DMS153 treated with DMSO at 0.1 percent for 48 hours (cell line): Measurements from ENCODE around the gene COQ9.

ENCODE experiments used
- DNase-seq: peaks from one replicate; lab custom pipeline; 2025; ENCODE audit not compliant: unreplicated experiment; lab: John Stamatoyannopoulos, UW

The COQ9 gene

DNA sequence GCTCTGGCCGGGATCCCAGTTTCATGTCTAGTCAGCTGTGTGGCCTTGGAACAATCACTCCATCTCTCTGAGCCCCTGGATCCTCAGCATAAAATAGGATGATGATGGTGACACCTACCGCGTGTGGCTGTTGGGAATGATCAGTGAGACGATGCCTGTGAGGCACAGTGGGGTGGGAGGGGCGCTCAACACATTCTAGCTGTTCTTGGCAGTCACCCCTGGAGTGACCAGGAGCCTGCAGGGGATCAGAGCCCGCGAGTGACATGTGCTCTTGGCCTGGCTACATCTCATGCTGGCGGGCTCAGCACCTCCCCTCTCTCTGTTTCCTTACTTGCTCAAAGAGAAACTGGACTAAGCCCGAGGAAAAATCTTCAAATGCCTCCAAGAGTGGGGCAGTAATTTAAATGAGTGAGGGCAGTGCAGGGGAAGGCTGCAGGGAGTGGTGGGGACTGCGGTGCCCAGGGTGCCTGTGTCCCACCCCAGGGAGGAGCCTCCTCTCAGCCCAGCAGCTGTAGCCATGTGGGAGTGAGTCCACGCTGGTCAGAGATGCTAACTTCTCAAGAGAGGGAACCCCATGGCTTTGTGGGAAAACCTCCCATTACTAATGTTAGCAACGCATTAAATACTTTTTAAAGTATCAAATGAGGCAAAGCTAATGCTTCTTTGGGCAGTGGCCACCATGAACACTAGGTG is 62.1 kb downstream of the COQ9 start:
- no peak for DNase-seq

- DNase-seq = no peak
Measured at GRCh38 chr16:57510016-57510871, 63.0 kb downstream of the COQ9 start.
